Measurements from ENCODE around the gene ZNF334.

The ZNF334 gene

GRCh38 chr20:46544576-46544975 is 31.2 kb upstream of the ZNF334 start:
- TF ChIP-seq CTCF (IDR thresholded peaks at IDR 0.05) (no peak), ZFX (IDR thresholded peaks at IDR 0.05; ENCODE audit: borderline replicate concordance) (no peak)
- no peak overlapping the region for H3K27ac ChIP-seq

GRCh38 chr20:46543959-46544358 is 30.6 kb upstream of the ZNF334 start:
- no peak overlapping the region for H3K27ac ChIP-seq
- TF ChIP-seq ZFX (IDR thresholded peaks at IDR 0.05; ENCODE audit: borderline replicate concordance) (no peak), CTCF (IDR thresholded peaks at IDR 0.05) (no peak)

GRCh38 chr20:46543033-46543432 is 29.7 kb upstream of the ZNF334 start:
- no peak overlapping the region for H3K27ac ChIP-seq
- TF ChIP-seq CTCF (IDR thresholded peaks at IDR 0.05) (no peak), ZFX (IDR thresholded peaks at IDR 0.05; ENCODE audit: borderline replicate concordance) (no peak)

- no peak overlapping the region for H3K27ac ChIP-seq
- TF ChIP-seq CTCF (IDR thresholded peaks at IDR 0.05) (no peak), ZFX (IDR thresholded peaks at IDR 0.05; ENCODE audit: borderline replicate concordance) (no peak)
Measured at GRCh38 chr20:46541229-46541935, 28.0 kb upstream of the ZNF334 start.

GRCh38 chr20:46539113-46539512 is 25.8 kb upstream of the ZNF334 start:
- H3K27ac ChIP-seq = no peak overlapping the region
- TF ChIP-seq CTCF (IDR thresholded peaks at IDR 0.05) (0 out of 2 replicates have a peak, but pooled peaks have one; percentile 14), ZFX (IDR thresholded peaks at IDR 0.05; ENCODE audit: borderline replicate concordance) (no peak)

GRCh38 chr20:46530640-46531039 is 17.3 kb upstream of the ZNF334 start:
- H3K27ac ChIP-seq = no peak overlapping the region
- TF ChIP-seq CTCF (IDR thresholded peaks at IDR 0.05) = no peak
- no peak for TF ChIP-seq ZFX (IDR thresholded peaks at IDR 0.05; ENCODE audit: borderline replicate concordance)

GRCh38 chr20:46523696-46524328 is 10.5 kb upstream of the ZNF334 start:
- TF ChIP-seq ZFX (IDR thresholded peaks at IDR 0.05; ENCODE audit: borderline replicate concordance) (no peak), CTCF (IDR thresholded peaks at IDR 0.05) (no peak)
- H3K27ac ChIP-seq = no peak overlapping the region

All from 22Rv1 (cell line).